Stimulated activated naive CD8-positive, alpha-beta T cell treated with anti-CD3 and anti-CD28 coated beads, Interleukin-15, amount 100 ng/mL, for 72 hours (primary cell): ENCODE measurements around the gene ADAMTS19.
"Not testable (repeated sequence)": the region's sequence is repeated elsewhere in the genome, so short reads cannot be mapped to it uniquely, and the experiment has no call there.

ENCODE experiments used
- ATAC-seq: fragments of 150-1000 bp; cut with Tn5 transposase; 2 replicates; pipeline ENCODE4 v1.10.0; 2021; ENCODE audit warnings: mild to moderate bottlenecking, moderate library complexity
- DNase-seq, 2 donors: peaks; one replicate each; pipeline ENCODE4 v3.0.0; 2021 to 2022
- H3K27ac Mint-ChIP-seq, 2 donors: one replicate each; pipeline ENCODE4 v1.8.0; 2022; ENCODE audit warnings: mild to moderate bottlenecking in 2 of 2, mixed read lengths in 2 of 2, moderate library complexity in 2 of 2
- H3K27me3 Mint-ChIP-seq: one replicate; pipeline ENCODE4 v1.8.0; 2022; ENCODE audit warnings: mixed read lengths
- H3K4me1 Mint-ChIP-seq: one replicate; pipeline ENCODE4 v1.8.0; 2022; ENCODE audit warnings: mild to moderate bottlenecking, mixed read lengths
- H3K4me3 Mint-ChIP-seq, 2 donors: one replicate each; pipeline ENCODE4 v1.8.0; 2022; ENCODE audit warnings: mild to moderate bottlenecking in 2 of 2, mixed read lengths in 2 of 2, moderate library complexity in 1 of 2
- H3K9me3 Mint-ChIP-seq, 2 donors: one replicate each; pipeline ENCODE4 v1.8.0; 2022; ENCODE audit warnings: mixed read lengths in 2 of 2

Gene ADAMTS19

DNA sequence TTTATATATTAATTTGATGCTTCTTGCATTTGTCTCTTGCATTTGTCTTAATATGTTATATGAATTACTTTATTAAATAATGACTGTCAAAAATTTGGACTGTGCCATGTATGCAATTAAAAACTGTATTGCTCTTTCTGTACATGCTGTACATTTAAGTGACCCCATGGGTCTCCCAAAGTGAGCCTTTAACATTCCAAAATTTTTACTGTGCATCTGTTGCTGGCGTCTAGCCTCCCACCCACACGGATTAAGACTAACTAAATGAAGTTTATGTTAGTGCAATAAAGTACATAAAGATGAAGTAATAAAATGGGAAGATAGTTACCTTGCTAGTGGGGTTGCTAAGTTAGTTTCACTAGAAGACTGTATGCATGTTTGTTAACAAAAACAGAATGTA lies 48.5 kb downstream of the ADAMTS19 start:
- ATAC-seq = no peak
- no peaks in the 10 kb centered on the region for H3K9me3 Mint-ChIP-seq
- H3K4me3 Mint-ChIP-seq = no peak overlapping the region
- H3K27me3 Mint-ChIP-seq = no peaks in the 10 kb centered on the region
- no peaks in the 10 kb centered on the region for H3K4me1 Mint-ChIP-seq
- DNase-seq = no peak
- H3K27ac Mint-ChIP-seq = no peak overlapping the region

DNA sequence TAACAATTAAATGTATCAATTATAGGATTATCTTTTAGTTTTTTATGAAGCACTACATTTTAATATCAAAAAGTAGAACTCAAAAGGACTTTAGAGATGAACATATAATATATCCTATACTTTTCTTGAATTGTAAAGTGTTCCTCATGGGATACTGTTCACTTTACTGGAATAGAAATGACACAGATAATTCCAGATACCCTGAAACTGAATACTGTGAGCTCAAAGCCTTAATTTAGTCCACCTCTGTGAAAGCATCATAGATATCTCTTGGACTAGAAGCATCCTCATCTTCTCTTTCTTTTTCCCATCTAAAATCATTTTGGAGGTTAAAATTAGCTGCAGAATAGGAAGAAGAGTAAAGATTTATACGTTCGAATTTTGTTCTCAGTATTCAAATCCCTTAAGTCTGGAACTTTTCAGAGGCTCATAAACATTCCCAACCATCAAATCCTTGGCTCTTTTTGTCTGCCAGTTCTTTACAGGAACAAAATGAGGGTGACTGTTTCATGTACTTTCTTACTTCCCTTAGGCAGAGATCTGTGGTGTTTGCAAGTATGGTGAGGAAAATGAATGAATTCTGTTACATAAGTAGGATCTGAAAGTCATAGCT lies 49.4 kb downstream of the ADAMTS19 start:
- Mint-ChIP-seq H3K27ac (no peak overlapping the region), H3K27me3 (no peaks in the 10 kb centered on the region), H3K9me3 (no peaks in the 10 kb centered on the region), H3K4me1 (no peaks in the 10 kb centered on the region), H3K4me3 (no peak overlapping the region)
- no peak for ATAC-seq
- no peak for DNase-seq

DNA sequence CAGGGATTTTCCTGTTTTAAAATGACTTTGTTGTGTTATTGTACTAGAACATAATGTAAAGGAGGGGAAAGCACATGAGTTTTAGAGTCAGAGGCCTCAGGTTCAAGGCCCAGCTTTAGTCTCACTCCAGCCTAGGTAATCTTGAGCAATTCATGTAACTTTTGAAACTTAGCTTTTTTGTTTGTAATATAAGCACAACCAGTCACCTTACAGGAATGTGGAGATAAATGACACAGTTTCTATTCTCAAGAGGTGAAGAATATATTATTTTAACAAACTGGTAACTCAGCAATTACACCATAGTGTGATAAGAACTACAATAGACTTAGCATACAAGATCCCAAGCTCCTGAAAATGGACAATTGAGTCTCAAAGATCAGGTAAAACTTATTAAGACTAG lies 51.2 kb downstream of the ADAMTS19 start:
- Mint-ChIP-seq H3K4me3 (no peak overlapping the region), H3K27me3 (no peaks in the 10 kb centered on the region), H3K9me3 (peaks cover 0 to 7% of the 10 kb centered on the region in 2 donors), H3K27ac (no peak overlapping the region), H3K4me1 (no peaks in the 10 kb centered on the region)
- DNase-seq (no peak), ATAC-seq (no peak)

DNA sequence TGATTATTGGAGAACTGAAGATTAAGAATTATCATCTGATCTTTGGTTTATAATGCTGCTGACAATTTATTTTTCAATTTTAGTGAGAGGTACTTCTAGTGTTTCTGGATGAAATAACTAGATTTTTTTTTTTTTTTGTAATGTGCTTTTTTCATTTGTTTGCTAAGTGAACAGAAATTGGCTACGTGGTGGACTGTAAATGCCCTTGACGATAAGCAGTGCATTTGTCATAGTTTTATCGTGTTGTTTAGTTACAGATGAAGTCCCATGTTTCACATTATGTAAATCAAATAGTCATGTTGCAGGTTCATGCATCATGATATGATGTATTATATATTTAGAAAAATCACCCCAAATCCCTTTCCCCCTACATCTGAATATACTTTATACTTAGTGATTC lies 81.0 kb downstream of the ADAMTS19 start:
- ATAC-seq (no peak), DNase-seq (no peak)
- H3K4me3 Mint-ChIP-seq = no peak overlapping the region
- H3K9me3 Mint-ChIP-seq = peaks cover 0 to 6% of the 10 kb centered on the region in 2 donors
- no peak overlapping the region for H3K27ac Mint-ChIP-seq
- no peaks in the 10 kb centered on the region for H3K4me1 Mint-ChIP-seq
- H3K27me3 Mint-ChIP-seq = no peaks in the 10 kb centered on the region

DNA sequence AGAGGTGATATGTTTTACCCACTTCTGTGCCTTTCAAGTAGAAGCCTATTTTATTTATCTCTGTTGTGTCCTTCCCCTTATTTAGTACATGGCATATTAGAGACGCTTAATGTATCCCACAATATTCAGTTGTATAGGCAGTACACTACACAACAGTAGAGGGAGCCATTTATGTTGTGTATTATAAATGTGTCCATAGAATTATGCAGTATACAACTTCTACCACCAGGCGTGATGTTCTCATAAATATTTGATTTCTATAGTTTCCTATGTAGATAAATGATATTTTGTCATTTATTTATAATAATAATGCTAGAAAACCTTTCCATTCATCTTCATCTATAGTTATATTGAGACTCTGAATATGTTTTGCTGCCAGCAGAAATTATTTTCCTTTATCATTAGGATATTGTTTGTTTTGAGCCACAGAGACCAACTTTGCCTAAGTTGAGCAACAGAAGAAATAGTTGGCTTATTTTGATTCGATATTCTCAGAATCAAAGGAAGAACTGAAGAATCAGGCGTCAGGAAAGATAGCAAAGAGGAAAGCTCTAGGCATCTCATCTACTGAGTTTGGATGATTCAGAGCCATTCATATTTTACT lies 81.7 kb downstream of the ADAMTS19 start:
- Mint-ChIP-seq H3K4me3 (no peak overlapping the region), H3K27ac (no peak overlapping the region), H3K9me3 (peaks cover 3 to 8% of the 10 kb centered on the region in 2 donors), H3K4me1 (no peaks in the 10 kb centered on the region), H3K27me3 (no peaks in the 10 kb centered on the region)
- no peak for ATAC-seq
- DNase-seq = no peak

DNA sequence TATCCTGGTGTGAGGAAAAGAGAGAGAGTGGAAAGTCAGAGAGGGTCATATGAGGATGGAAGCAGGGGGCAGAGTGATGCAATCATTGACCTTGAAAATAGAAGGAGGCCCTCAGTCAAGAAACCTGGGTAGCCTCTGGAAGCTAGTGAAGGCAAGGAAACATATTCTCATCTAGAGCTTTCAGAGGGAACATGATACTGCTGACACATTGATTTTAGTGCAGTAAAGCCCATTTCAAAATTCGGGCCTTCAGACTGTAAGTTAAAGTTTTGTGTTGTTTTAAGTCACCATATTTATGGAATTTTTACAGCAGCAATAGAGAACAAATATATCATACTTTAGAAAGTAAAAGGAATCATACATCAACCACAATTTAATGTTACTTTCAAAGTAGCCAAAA lies 87.0 kb downstream of the ADAMTS19 start:
- Mint-ChIP-seq H3K27me3 (no peaks in the 10 kb centered on the region), H3K27ac (no peak overlapping the region), H3K9me3 (peaks cover 9 to 15% of the 10 kb centered on the region in 2 donors), H3K4me1 (no peaks in the 10 kb centered on the region), H3K4me3 (no peak overlapping the region)
- ATAC-seq (no peak), DNase-seq (no peak)

DNA sequence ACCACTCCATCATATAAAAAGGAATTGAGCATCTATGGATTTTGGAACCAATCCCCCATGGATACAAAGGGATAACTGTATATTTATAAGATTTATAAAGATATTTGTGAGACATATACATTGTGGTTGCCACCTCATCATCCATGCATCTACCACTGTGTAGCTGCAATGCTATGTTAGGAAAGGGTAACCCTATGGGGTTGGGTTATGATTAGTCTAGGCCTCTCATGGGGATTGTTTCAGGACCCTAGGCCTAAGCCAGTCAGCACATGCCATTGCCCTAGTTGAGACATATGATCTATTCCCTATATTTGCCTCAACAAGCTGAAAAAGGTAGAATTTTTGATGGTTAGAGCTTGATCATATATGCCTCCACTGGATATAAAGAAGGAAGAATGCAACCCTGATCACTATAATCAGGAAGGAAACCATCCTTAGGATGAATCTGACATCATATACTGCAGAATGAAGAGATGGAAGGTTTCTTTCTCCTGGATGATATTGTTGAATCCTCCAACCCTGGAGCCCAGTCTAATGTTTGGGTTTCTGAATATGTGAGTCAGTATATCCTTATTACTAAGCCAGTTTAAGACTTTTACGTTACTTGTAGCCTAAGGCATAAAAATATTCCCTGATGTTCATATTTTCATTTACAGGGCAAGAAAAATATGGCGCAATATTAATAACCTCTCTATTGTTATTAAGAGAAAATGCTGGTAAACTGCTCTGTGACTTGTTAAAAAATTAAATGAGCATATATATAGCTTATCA lies 94.2 kb downstream of the ADAMTS19 start:
- no peak for ATAC-seq
- Mint-ChIP-seq H3K4me1 (no peaks in the 10 kb centered on the region), H3K27ac (no peak overlapping the region), H3K27me3 (no peaks in the 10 kb centered on the region), H3K9me3 (no peaks in the 10 kb centered on the region), H3K4me3 (no peak overlapping the region)
- no peak for DNase-seq

DNA sequence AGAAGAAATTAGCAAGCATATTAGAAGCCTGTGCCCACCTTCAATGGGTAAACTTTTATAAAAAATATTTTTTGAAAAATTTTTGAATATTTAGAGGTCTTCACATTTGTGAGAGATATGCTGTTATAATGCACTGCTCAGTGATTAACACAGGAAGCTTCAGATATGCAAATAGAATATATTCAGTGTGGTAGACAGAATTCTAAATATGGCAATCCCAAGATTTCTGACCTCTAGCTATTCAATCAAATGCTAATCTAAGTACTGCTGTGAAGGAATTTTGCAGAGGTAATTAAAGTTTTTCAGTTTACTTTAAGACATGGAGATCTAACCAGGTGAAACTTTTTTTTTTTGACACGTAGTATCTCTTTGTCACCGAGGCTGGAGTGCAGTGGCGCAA lies 103.5 kb downstream of the ADAMTS19 start:
- H3K9me3 Mint-ChIP-seq = no peaks in the 10 kb centered on the region
- H3K27me3 Mint-ChIP-seq = no peaks in the 10 kb centered on the region
- DNase-seq (no peak), ATAC-seq (no peak)
- no peak overlapping the region for H3K4me3 Mint-ChIP-seq
- no peak overlapping the region for H3K27ac Mint-ChIP-seq
- H3K4me1 Mint-ChIP-seq = no peaks in the 10 kb centered on the region

DNA sequence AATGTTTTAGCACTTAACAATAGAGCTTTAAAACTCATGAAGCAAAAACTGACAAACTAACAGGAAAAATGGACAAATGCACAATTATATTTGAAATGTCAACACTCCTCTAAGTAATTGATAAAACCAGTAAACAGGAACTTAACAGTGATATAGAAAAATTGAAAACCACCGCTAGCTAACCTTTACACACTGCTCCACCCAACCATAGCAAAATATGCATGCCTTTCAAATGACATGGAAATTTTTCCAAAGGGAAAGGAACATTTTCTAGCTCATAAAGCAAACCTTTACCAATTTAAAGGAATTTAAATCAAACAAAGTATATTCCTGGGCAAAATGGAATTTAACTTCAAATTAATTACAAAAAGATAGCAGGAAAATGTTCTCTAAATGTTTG lies 109.2 kb downstream of the ADAMTS19 start:
- Mint-ChIP-seq H3K4me3 (no peak overlapping the region), H3K9me3 (peaks cover 0 to 6% of the 10 kb centered on the region in 2 donors), H3K27me3 (no peaks in the 10 kb centered on the region), H3K4me1 (no peaks in the 10 kb centered on the region), H3K27ac (no peak overlapping the region)
- ATAC-seq (no peak), DNase-seq (no peak)

DNA sequence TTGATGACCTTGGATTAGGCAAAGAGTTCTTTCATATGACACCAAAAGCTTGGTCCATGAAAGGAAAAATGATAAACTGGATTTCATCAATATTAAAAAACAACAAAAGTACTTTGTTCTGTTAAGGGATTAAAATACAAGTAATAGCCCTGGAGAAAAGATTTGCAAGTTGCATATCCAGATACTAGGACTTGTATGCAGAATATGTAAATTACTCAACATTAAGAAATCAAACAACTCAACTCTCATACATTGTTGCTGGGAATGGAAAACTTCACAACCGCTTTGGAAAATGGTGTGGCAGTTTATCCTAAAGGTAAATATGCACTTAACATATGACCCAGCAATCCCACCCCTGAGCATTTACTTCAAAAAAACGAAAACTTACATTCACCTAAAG lies 112.0 kb downstream of the ADAMTS19 start:
- Mint-ChIP-seq H3K27ac (no peak overlapping the region), H3K4me3 (no peak overlapping the region), H3K27me3 (no peaks in the 10 kb centered on the region), H3K9me3 (peaks cover 0 to 12% of the 10 kb centered on the region in 2 donors), H3K4me1 (no peaks in the 10 kb centered on the region)
- no peak for DNase-seq
- ATAC-seq = no peak

DNA sequence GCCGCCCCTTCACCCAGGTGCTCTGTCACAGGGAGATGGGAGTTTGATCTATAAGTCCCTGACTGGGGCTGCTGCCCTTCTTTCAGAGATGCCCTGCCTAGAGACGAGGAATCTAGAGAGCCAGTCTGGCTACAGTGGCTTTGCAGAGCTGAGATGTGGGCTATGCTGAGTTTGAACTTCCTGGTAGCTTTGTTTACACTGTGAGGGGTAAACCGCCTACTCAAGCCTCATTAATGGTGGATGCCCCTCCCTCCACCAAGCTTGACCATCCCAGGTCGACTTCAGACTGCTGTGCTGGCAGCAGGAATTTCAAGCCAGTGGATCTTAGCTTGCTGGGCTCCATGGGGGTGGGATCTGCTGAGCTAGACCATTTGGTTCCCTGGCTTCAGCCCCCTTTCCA lies 124.4 kb downstream of the ADAMTS19 start:
- H3K4me3 Mint-ChIP-seq, ATAC-seq, DNase-seq, H3K27me3 Mint-ChIP-seq, H3K27ac Mint-ChIP-seq, H3K4me1 Mint-ChIP-seq: not testable (repeated sequence)
- peaks cover 0 to 20% of the 10 kb centered on the region in 2 donors for H3K9me3 Mint-ChIP-seq

DNA sequence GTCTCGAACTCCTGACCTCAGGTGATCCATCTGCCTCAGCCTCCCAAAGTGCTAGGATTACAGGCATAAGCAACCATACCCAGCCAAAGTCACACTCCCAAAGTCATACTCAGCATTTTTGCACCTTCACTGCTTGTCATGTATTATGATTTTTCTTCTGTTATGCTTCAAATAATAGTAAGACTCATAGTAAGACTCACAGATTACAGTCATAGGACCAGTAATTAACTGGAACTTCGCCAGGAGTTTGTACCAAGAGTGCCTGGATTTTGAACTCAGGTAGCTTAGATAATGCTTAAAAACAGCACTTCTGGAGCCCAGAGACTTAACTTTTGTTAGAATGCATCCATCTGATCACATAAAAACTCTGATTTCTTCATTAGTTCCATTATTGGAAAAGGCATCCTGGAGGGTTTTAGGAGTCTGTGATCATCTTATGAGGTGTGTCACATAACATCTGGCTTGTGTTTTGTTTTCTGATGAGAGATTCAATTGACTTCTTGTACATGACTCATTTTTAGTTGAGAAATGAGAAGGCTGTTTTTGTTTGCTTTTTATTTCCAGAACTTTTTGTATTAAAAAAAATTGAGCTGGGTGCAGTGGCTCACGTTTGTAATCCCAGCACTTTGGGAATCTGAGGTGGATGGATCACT lies 131.5 kb downstream of the ADAMTS19 start:
- no peak for ATAC-seq
- no peaks in the 10 kb centered on the region for H3K27me3 Mint-ChIP-seq
- no peak overlapping the region for H3K27ac Mint-ChIP-seq
- no peak overlapping the region for H3K4me3 Mint-ChIP-seq
- DNase-seq = no peak
- H3K9me3 Mint-ChIP-seq = no peaks in the 10 kb centered on the region
- H3K4me1 Mint-ChIP-seq = no peaks in the 10 kb centered on the region

DNA sequence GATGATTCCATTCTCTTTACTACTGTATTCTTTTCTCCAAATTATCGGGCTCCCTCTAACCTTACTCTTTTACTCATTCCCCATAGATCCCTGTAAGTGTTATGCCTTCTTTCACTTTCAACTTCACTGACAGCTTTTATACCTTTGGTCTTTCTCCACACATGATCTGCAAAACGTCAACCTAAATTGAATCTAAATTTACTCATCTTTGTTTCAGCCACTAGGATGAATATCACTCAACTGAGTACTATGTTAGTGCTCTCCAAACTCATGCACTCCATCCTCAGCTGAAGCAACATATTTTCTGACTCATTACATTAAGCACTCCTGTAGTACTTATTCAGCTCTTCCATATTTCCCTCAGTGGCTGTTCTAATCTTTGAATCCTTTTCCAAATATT lies 133.4 kb downstream of the ADAMTS19 start:
- no peaks in the 10 kb centered on the region for H3K4me1 Mint-ChIP-seq
- no peaks in the 10 kb centered on the region for H3K27me3 Mint-ChIP-seq
- DNase-seq (no peak), ATAC-seq (no peak)
- H3K27ac Mint-ChIP-seq = no peak overlapping the region
- H3K9me3 Mint-ChIP-seq = no peaks in the 10 kb centered on the region
- H3K4me3 Mint-ChIP-seq = no peak overlapping the region

DNA sequence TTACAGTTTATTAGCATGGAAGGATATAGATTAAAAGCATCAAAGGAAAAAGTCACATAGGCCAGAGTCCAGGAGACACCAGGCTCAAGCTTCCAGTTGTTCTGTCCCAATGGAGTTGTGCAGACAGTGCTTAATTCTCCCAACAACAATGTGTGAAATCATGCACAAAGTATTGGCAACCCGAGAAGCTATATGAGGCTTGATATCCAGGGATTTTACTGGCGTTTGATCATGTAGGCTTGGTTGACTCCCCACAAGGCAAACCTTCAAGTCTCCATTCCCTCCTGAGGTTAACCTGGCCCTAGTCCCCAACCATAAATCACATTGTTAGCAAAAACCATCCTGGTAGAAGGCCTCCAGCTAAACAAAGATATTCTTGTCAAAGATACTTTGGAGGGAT lies 141.5 kb downstream of the ADAMTS19 start:
- ATAC-seq = no peak
- Mint-ChIP-seq H3K9me3 (peaks cover 0 to 8% of the 10 kb centered on the region in 2 donors), H3K4me1 (no peaks in the 10 kb centered on the region), H3K27me3 (no peaks in the 10 kb centered on the region), H3K4me3 (no peak overlapping the region), H3K27ac (no peak overlapping the region)
- DNase-seq = no peak

DNA sequence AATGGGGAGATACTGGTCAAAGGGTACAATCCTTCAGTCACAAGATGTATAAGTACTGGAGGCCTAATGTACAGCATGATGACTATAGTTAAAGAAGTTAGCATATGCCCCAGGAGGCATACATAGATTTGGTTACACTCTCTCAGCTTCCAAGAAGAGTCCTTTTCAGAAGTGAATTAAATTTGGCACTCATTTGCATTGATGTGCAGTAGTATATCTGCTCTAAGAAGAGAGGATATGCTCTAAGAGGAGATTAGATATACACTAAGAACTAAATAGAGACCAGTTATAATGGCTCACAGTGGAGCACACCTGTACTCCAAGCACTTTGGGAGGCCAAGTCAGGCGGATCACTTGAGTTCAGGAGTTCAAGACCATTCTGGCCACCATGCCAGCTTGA lies 148.3 kb downstream of the ADAMTS19 start:
- DNase-seq (no peak), ATAC-seq (no peak)
- no peak overlapping the region for H3K27ac Mint-ChIP-seq
- H3K4me3 Mint-ChIP-seq = no peak overlapping the region
- H3K9me3 Mint-ChIP-seq = peaks cover 0 to 8% of the 10 kb centered on the region in 2 donors
- H3K4me1 Mint-ChIP-seq = no peaks in the 10 kb centered on the region
- H3K27me3 Mint-ChIP-seq = no peaks in the 10 kb centered on the region

DNA sequence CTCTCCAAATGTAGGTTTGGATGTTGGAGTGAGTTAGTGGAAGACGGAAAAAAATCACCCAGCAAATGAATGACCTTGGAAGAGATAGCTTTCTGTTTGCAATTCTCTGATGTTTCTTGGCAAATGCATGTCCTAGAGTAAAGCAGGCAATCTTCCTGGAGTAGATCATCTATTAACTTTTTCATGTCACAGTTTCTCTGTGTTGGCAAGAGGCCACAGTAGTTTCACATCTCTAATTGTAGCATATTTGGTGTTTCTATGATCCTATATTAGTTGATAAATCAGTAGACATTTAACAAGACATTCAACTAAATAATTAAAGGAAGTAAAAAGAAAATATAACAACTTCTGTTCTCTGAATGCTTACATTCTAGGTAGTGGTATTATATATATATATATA lies 149.6 kb downstream of the ADAMTS19 start:
- Mint-ChIP-seq H3K4me3 (no peak overlapping the region), H3K4me1 (no peaks in the 10 kb centered on the region), H3K27me3 (no peaks in the 10 kb centered on the region), H3K9me3 (peaks cover 0 to 8% of the 10 kb centered on the region in 2 donors), H3K27ac (no peak overlapping the region)
- DNase-seq = no peak
- no peak for ATAC-seq
